ENCODE measurements around the gene TMEM19. TPM values are rescaled to one million over a fixed set of nuclear protein-coding genes. Genes with fewer than 3 reads are reported as not detected.

The TMEM19 gene
- total and polyA plus RNA-seq, 2 of the 8 experiments (the other 6 are each of a cell fraction or from before 2014, with no cell fraction given) = 12.6 to 19.1 TPM

DNA sequence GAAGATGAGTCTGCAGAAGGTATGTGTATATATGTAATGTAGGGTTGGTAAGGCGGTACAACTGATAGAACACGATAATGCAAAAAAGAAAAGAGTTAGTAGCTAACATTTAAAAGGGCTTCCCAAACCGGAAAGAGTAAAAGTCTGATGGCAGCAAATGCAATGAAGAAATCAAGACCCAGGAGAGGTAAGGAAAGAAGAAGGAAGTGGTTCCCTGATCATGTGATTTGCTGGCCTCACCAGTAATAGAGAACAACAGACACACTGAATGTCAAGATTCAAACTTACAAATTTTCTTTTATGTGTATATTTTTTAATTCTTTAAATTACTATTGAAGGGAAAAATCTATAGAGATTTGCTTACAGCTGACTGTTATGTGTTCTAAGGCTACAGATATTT, 40.6 kb upstream of the TMEM19 start:
- no peaks in the 10 kb centered on the region for H3K79me1 ChIP-seq (ENCODE audit: low read depth, low read length)
- H3K79me2 ChIP-seq (ENCODE audit: control insufficient read depth in 1 of 2, insufficient read depth in 2 of 2, low read length in 2 of 2) = peaks cover 0 to 9% of the 10 kb centered on the region in 2 experiments; a peak in 2 of 4 replicates
- no peak for DNase-seq (ENCODE audit: low read depth in 1 of 2, low spot score in 2 of 2)
- TF ChIP-seq RXRA (IDR thresholded peaks at IDR 0.05; ENCODE audit: insufficient read depth, low read depth, low read length) (no peak), BRCA1 (IDR thresholded peaks at IDR 0.05; ENCODE audit: low read depth, low read length) (no peak), CEBPB (IDR thresholded peaks at IDR 0.05; ENCODE audit: low read depth, low read length) (no peak), YY1 (IDR thresholded peaks at IDR 0.05; ENCODE audit: low read depth, low read length) (no peak), KDM1A (IDR thresholded peaks at IDR 0.05; ENCODE audit: borderline replicate concordance, low read length) (no peak), POU5F1 (IDR thresholded peaks at IDR 0.05; ENCODE audit: low read depth, low read length) (no peak), SAP30 (IDR thresholded peaks at IDR 0.05; ENCODE audit: insufficient read depth, insufficient replicate concordance, low read length) (no peak), FOSL1 (IDR thresholded peaks at IDR 0.05; ENCODE audit: insufficient read depth, low read depth, low read length) (no peak), TAF7 (optimal IDR thresholded peaks at IDR 0.05; ENCODE audit: borderline replicate concordance, low read depth, low read length) (no peak), CBX8 (IDR thresholded peaks at IDR 0.05; ENCODE audit: borderline replicate concordance, low read depth, low read length) (no peak)
- TF ChIP-seq, protein P1, sequence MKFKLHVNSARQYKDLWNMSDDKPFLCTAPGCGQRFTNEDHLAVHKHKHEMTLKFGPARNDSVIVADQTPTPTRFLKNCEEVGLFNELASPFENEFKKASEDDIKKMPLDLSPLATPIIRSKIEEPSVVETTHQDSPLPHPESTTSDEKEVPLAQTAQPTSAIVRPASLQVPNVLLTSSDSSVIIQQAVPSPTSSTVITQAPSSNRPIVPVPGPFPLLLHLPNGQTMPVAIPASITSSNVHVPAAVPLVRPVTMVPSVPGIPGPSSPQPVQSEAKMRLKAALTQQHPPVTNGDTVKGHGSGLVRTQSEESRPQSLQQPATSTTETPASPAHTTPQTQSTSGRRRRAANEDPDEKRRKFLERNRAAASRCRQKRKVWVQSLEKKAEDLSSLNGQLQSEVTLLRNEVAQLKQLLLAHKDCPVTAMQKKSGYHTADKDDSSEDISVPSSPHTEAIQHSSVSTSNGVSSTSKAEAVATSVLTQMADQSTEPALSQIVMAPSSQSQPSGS (IDR thresholded peaks at IDR 0.05; ENCODE audit: low read length) = no peak
- TF ChIP-seq, protein P2, sequence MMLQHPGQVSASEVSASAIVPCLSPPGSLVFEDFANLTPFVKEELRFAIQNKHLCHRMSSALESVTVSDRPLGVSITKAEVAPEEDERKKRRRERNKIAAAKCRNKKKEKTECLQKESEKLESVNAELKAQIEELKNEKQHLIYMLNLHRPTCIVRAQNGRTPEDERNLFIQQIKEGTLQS (IDR thresholded peaks at IDR 0.05; ENCODE audit: insufficient read depth, low read depth, low read length) = no peak

More for the DNA sequence above, 40.6 kb upstream of the TMEM19 start:
- no peak overlapping the region for H4K5ac ChIP-seq (ENCODE audit: insufficient read length, low read depth, low read length)
- H3K9ac ChIP-seq (replicated peaks in 1 of 4; ENCODE audit: extremely low read depth in 1 of 4, low read depth in 3 of 4, low read length in 3 of 4) = no peak overlapping the region
- H3K56ac ChIP-seq (replicated peaks; ENCODE audit: insufficient read length, low read depth, low read length) = no peak overlapping the region
- no peaks in the 10 kb centered on the region for H3K27me3 ChIP-seq (replicated peaks in 1 of 4; ENCODE audit: control insufficient read depth in 3 of 4, extremely low read depth in 1 of 4, insufficient read depth in 3 of 4, low read length in 3 of 4)
- no peaks in the 10 kb centered on the region for H3K9me3 ChIP-seq (ENCODE audit: insufficient read depth in 2 of 2, low read depth in 1 of 2, low read length in 1 of 2)
- ChIA-PET POLR2A (ENCODE audit: partially characterized antibody) (interaction anchor here (0.7 kb wide), 1 partner anchor 40 kb away, joined by 3 read pairs; the partner anchor contains the start of gene TMEM19), CTCF (ENCODE audit: partially characterized antibody) (interaction anchor here (0.6 to 2.2 kb wide), 4 partner anchors 9 to 102 kb away, joined by 3 to 9 read pairs (median 6); no protein-coding TSS in a partner anchor)
- peaks cover 9 to 63% (median 33%) of the 10 kb centered on the region in 4 experiments for H3K36me3 ChIP-seq (ENCODE audit: control insufficient read depth in 2 of 4, insufficient read depth in 4 of 4, low read length in 3 of 4)
- no peak overlapping the region for H3K23ac ChIP-seq (ENCODE audit: insufficient read length)
- no peak overlapping the region for H3K4me3 ChIP-seq (ENCODE audit: extremely low read depth in 1 of 4, insufficient read depth in 2 of 4, low read depth in 3 of 4, low read length in 4 of 4)
- H2BK15ac ChIP-seq (ENCODE audit: low read length) = no peak overlapping the region
- peaks cover 0 to 1% of the 10 kb centered on the region in 2 experiments for H4K20me1 ChIP-seq (replicated peaks in 1 of 2; ENCODE audit: control insufficient read depth in 1 of 2, insufficient read depth in 2 of 2, low read length in 2 of 2)
- no peak overlapping the region for H3K4me2 ChIP-seq (ENCODE audit: insufficient read depth in 1 of 2, low read depth in 2 of 2, low read length in 2 of 2)
- H3K18ac ChIP-seq (ENCODE audit: extremely low read depth, low read length) = no peak overlapping the region
- no peak overlapping the region for H3K27ac ChIP-seq (ENCODE audit: low read depth, low read length)
- no peak overlapping the region for H4K91ac ChIP-seq (replicated peaks; ENCODE audit: insufficient read length, low read length)
- no peak overlapping the region for H3K14ac ChIP-seq (ENCODE audit: insufficient read length)
- 89% methylated on average over 3 of the region's 3 CpGs; no CpG with 5 or more reads in 1 of the 2 experiments for WGBS, 2 experiments (ENCODE audit: extremely low coverage in 1 of 2, insufficient coverage in 1 of 2, insufficient read length in 1 of 2, insufficient replicate concordance in 2 of 2, low coverage in 1 of 2, low lambda C conversion rate in 2 of 2, missing lambda C conversion rate in 1 of 2)
- H4K8ac ChIP-seq (ENCODE audit: extremely low read depth, insufficient read depth, low read length) = no peak overlapping the region
- H2BK12ac ChIP-seq (ENCODE audit: low read depth, low read length) = no peak overlapping the region
- no peak overlapping the region for H2AK5ac ChIP-seq (ENCODE audit: low read depth, low read length)
- no peak overlapping the region for H2BK5ac ChIP-seq (ENCODE audit: low read depth, low read length)
- H2BK120ac ChIP-seq (replicated peaks; ENCODE audit: low read depth, low read length) = no peak overlapping the region
- H2AFZ ChIP-seq (ENCODE audit: low read length) = no peak overlapping the region
- no peak for FAIRE-seq
- H3K4ac ChIP-seq (replicated peaks; ENCODE audit: insufficient read length, low read depth, low read length) = no peak overlapping the region
- H3K4me1 ChIP-seq (replicated peaks in 1 of 4; ENCODE audit: control insufficient read depth in 3 of 4, insufficient read depth in 4 of 4, low read length in 3 of 4) = no peaks in the 10 kb centered on the region
- no peaks in the 10 kb centered on the region for H3K23me2 ChIP-seq (ENCODE audit: low read depth, low read length)
- no peak overlapping the region for H2BK20ac ChIP-seq (ENCODE audit: low read length)

Data from H1 (cell line).